Endothelial cell of umbilical vein (primary cell): ENCODE results near the gene ANK2. TPM values are rescaled to one million over a fixed set of nuclear protein-coding genes. Genes with fewer than 3 reads are reported as not detected.

Experiments
- BruUV-seq: library from RNA; stranded (reverse); fragments of 400-500 nt; replicated peaks from 2 replicates; lab custom pipeline; 2021; lab: Mats Ljungman, UMichigan
- CTCF ChIA-PET: fragments of 300-600, 350-600 bp; sonication (Branson Sonifier 250); formaldehyde crosslinking; loops from one replicate; lab custom pipeline; 2021; ENCODE audit warnings: antibody characterized with exemption, inconsistent platforms; lab: Charles Lee
- POLR2A ChIA-PET: fragments of 300-600, 350-600 bp; sonication (Branson Sonifier 250); formaldehyde crosslinking; loops from one replicate; lab custom pipeline; 2021; ENCODE audit warnings: antibody characterized with exemption, inconsistent platforms; lab: Charles Lee
- DNase-seq: peaks from one replicate; pipeline ENCODE4 v3.0.0-alpha.2; 2011; ENCODE audit warnings: low read depth, low spot score
- FAIRE-seq: peaks from 2 replicates; lab custom pipeline; 2011; peaks lifted over from hg19 to GRCh38; lab: Jason Lieb, UNC
- H2AFZ ChIP-seq: 2 replicates; pipeline ENCODE4 v1.6.0; 2012; ENCODE audit warnings: low read depth, low read length, control low read depth, inconsistent platforms
- H3K27ac ChIP-seq: 2 replicates; pipeline ENCODE4 v1.5.1; 2011; ENCODE audit warnings: low read depth, mild to moderate bottlenecking, control low read depth, low read length, moderate library complexity; ENCODE audit not compliant: insufficient read depth
- H3K27me3 ChIP-seq, 2 experiments: 2 replicates each; pipeline versions ENCODE4 v1.6.0 to v1.6.1; 2011; ENCODE audit warnings: low read length in 2 of 2, mixed read lengths in 1 of 2; ENCODE audit not compliant: control insufficient read depth in 2 of 2, insufficient read depth in 2 of 2
- H3K36me3 ChIP-seq, 2 experiments: 2 replicates in 1 of 2; 3 replicates in 1 of 2; pipeline ENCODE4 v1.5.1; 2011; ENCODE audit warnings: low read length in 2 of 2, mild to moderate bottlenecking in 1 of 2, moderate library complexity in 1 of 2; ENCODE audit not compliant: control insufficient read depth in 2 of 2, insufficient read depth in 2 of 2; ENCODE audit errors: extremely low read depth in 1 of 2
- H3K4me1 ChIP-seq: 3 replicates; pipeline ENCODE4 v1.5.1; 2011; ENCODE audit warnings: mild to moderate bottlenecking, low read length; ENCODE audit not compliant: control insufficient read depth, insufficient read depth; ENCODE audit errors: extremely low read depth
- H3K4me2 ChIP-seq: 2 replicates; pipeline ENCODE4 v1.6.1; 2011; ENCODE audit warnings: low read length, control low read depth, mixed read lengths; ENCODE audit not compliant: insufficient read depth
- H3K4me3 ChIP-seq, 3 experiments: fragments of 200-600 bp in 1 of 3; sonication (generic), shearing (Covaris generic) in 1 of 3; replicated peaks in 1 of 3; 2 replicates each; pipeline ENCODE4 v1.5.1; 2011 to 2016; ENCODE audit warnings: control low read depth in 3 of 3, low read length in 3 of 3, mild to moderate bottlenecking in 2 of 3, inconsistent platforms in 1 of 3, low read depth in 1 of 3, moderate library complexity in 1 of 3; ENCODE audit not compliant: insufficient read depth in 1 of 3
- H3K79me2 ChIP-seq: 2 replicates; pipeline ENCODE4 v1.6.0; 2012; ENCODE audit warnings: low read length, inconsistent platforms; ENCODE audit not compliant: control insufficient read depth, insufficient read depth
- H3K9ac ChIP-seq: replicated peaks from 2 replicates; pipeline ENCODE3; 2011; ENCODE audit warnings: low read length, control low read depth; ENCODE audit not compliant: insufficient read depth; ENCODE audit errors: extremely low read depth
- H3K9me1 ChIP-seq: replicated peaks from 3 replicates; pipeline ENCODE4 v1.6.0; 2011; ENCODE audit warnings: mild to moderate bottlenecking, low read length; ENCODE audit not compliant: control insufficient read depth, insufficient read depth; ENCODE audit errors: extremely low read depth
- H3K9me3 ChIP-seq: replicated peaks from 2 replicates; pipeline ENCODE4 v1.5.1; 2012; ENCODE audit warnings: low read length, inconsistent platforms; ENCODE audit not compliant: control insufficient read depth, insufficient read depth
- H4K20me1 ChIP-seq: replicated peaks from 2 replicates; pipeline ENCODE3; 2011; ENCODE audit warnings: mild to moderate bottlenecking, low read length; ENCODE audit not compliant: control insufficient read depth, insufficient read depth; ENCODE audit errors: extremely low read depth
- CTCF ChIP-seq, 2 donors: IDR thresholded peaks; 1 replicate in 1 of 2; 2 replicates in 1 of 2; pipeline ENCODE4 v1.5.1; 2011; ENCODE audit warnings: low read length in 2 of 2, mild to moderate bottlenecking in 2 of 2, moderate library complexity in 2 of 2, control low read depth in 1 of 2, inconsistent platforms in 1 of 2, low read depth in 1 of 2; ENCODE audit not compliant: insufficient read depth in 1 of 2; ENCODE audit errors: extremely low read depth in 1 of 2
- EZH2 ChIP-seq: IDR thresholded peaks from 2 replicates; pipeline ENCODE4 v1.6.1; 2012; ENCODE audit warnings: borderline replicate concordance, low read depth, mild to moderate bottlenecking, moderate library complexity, low read length, inconsistent platforms; ENCODE audit not compliant: severe bottlenecking
- FOS ChIP-seq: IDR thresholded peaks from 2 replicates; pipeline ENCODE4 v1.6.1; 2011; ENCODE audit warnings: mild to moderate bottlenecking, low read length, moderate library complexity, borderline replicate concordance; ENCODE audit not compliant: insufficient read depth
- GATA2 ChIP-seq: IDR thresholded peaks from 2 replicates; pipeline ENCODE4 v1.7.0; 2011; ENCODE audit warnings: low read depth, mild to moderate bottlenecking, moderate library complexity, mixed read lengths, low read length; ENCODE audit not compliant: insufficient read length, insufficient read depth
- JUN ChIP-seq: IDR thresholded peaks from 2 replicates; pipeline ENCODE4 v1.6.1; 2011; ENCODE audit warnings: borderline replicate concordance, low read depth; ENCODE audit not compliant: insufficient read length, insufficient read depth
- MAX ChIP-seq: IDR thresholded peaks from 2 replicates; pipeline ENCODE4 v1.6.1; 2011; ENCODE audit not compliant: insufficient read depth, insufficient read length
- MYC ChIP-seq: IDR thresholded peaks from one replicate; pipeline ENCODE4 v1.6.1; 2011; ENCODE audit warnings: mild to moderate bottlenecking, low read depth, low read length
- POLR2A ChIP-seq: IDR thresholded peaks from 2 replicates; pipeline ENCODE4 v1.6.1; 2012; ENCODE audit warnings: low read depth, mild to moderate bottlenecking, control low read depth, low read length
- POLR2AphosphoS5 ChIP-seq: IDR thresholded peaks from 2 replicates; pipeline ENCODE4 v1.6.1; 2012; ENCODE audit warnings: low read depth, mild to moderate bottlenecking, control low read depth, low read length, moderate library complexity; ENCODE audit not compliant: insufficient read depth
- dilution Hi-C: fragments of 300-500 bp; cut with MboI; formaldehyde crosslinking; loops from one replicate; pipeline ENCODE4 v1.15.0; 2019; ENCODE audit warnings: low sequenced_read_pairs; ENCODE audit not compliant: extremely low pct_ligation_motif_present
- intact Hi-C: fragments of 100-400 bp; cut with micrococcal nuclease; formaldehyde crosslinking; loops from one replicate; pipeline ENCODE4 v1.10.0; 2022
- polyA plus RNA-seq, 4 experiments: library from polyadenylated mRNA; depleted of rRNA in 3 of 4; stranded (reverse) in 3 of 4; unstranded in 1 of 4; fragments of >200 nt; gene quantifications; 2 replicates each; pipeline versions ENCODE4 v1.2.1 to v1.2.3, GENCODE V29; 2011 to 2012; ENCODE audit warnings: missing spikeins in 1 of 4
- total RNA-seq: library from RNA; stranded (reverse); gene quantifications from 2 replicates; pipeline ENCODE4 v1.2.3, GENCODE V29; 2021

The ANK2 gene
- total and polyA plus RNA-seq, 2 donors (not counting 3 experiments of a cell fraction or from before 2014, with no cell fraction given), result not detected

GRCh38 chr4:113390850-113391249, 341.4 kb downstream of the ANK2 start:
- H3K4me3 ChIP-seq, result no peak overlapping the region
- H3K4me1 ChIP-seq, result no peaks in the 10 kb centered on the region
- no TSS peak for BruUV-seq
- no peak overlapping the region for H2AFZ ChIP-seq
- H3K36me3 ChIP-seq, result no peaks in the 10 kb centered on the region
- no peak for TF ChIP-seq MYC
- no peak for TF ChIP-seq MAX
- TF ChIP-seq JUN, result no peak
- TF ChIP-seq FOS, result no peak
- TF ChIP-seq POLR2A, result no peak
- TF ChIP-seq POLR2AphosphoS5, result no peak
- no peak for TF ChIP-seq GATA2
- no peak for TF ChIP-seq EZH2
- TF ChIP-seq CTCF (IDR thresholded peaks at IDR 0.05; ENCODE audit: extremely low read depth in 1 of 2, insufficient read depth in 1 of 2, low read depth in 1 of 2, low read length in 2 of 2), result no peak
- H3K4me2 ChIP-seq, result no peak overlapping the region
- H4K20me1 ChIP-seq, result no peaks in the 10 kb centered on the region
- H3K9ac ChIP-seq, result no peak overlapping the region
- H3K9me3 ChIP-seq, result no peaks in the 10 kb centered on the region
- FAIRE-seq (no peak), DNase-seq (no peak)
- ChIA-PET POLR2A (no interaction called here), CTCF (interaction anchor here (1.3 kb wide), 1 partner anchor 12 kb away, joined by 3 read pairs; no protein-coding TSS in a partner anchor)
- H3K27ac ChIP-seq, result no peak overlapping the region
- intact Hi-C loops, result loop anchor here (5.0 to 10.0 kb wide), 2 partner anchors 391 to 1304 kb away; no protein-coding TSS in a partner anchor
- H3K79me2 ChIP-seq, result no peaks in the 10 kb centered on the region
- dilution Hi-C loops, result no loop called here
- no peaks in the 10 kb centered on the region for H3K27me3 ChIP-seq
- H3K9me1 ChIP-seq, result no peaks in the 10 kb centered on the region
